GM18909 (cell line): ENCODE results near the gene CCDC134.
"Not testable (repeated sequence)": the region's sequence is repeated elsewhere in the genome, so short reads cannot be mapped to it uniquely, and the experiment has no call there.

Experiments used
- ATAC-seq: cut with Tn5 transposase; IDR thresholded peaks from one replicate; pipeline ENCODE4 v1.9.1; 2021; ENCODE audit warnings: mild to moderate bottlenecking; ENCODE audit not compliant: unreplicated experiment, poor library complexity

Gene CCDC134

GRCh38 chr22:41821471-41822316 lies 21.2 kb downstream of the CCDC134 start:
- ATAC-seq, result no peak

- ATAC-seq, result no peak
Measured at GRCh38 chr22:41822317-41823057, 22.0 kb downstream of the CCDC134 start.

GRCh38 chr22:41823797-41824196 lies 23.3 kb downstream of the CCDC134 start:
- ATAC-seq, result no peak

- ATAC-seq, result no peak
Measured at GRCh38 chr22:41825376-41825775, 24.9 kb downstream of the CCDC134 start.

DNA sequence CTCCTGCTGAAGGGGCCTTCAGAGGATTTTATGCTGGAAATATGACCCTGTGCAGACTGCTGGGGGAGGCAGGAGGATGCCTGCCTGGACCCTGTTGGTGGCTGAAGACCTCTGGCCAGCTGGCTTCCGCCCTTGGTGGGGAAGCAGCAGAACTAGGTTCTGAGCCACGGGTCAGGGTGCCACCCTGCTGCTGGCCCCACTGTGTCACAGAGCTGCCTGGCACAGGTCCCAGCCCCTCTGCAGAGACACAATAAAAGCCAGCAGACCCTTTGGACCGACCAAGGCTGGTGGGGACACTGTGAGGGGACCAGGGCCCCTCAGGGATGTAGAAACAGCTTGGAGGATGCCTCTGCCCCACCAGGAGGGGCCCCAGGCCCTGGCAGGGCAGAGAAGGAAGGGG lies 25.5 kb downstream of the CCDC134 start:
- ATAC-seq, result no peak

- ATAC-seq, result no peak
Measured at GRCh38 chr22:41826430-41827383, 26.2 kb downstream of the CCDC134 start.

- ATAC-seq, result no peak
Measured at GRCh38 chr22:41827671-41828070, 27.2 kb downstream of the CCDC134 start.

GRCh38 chr22:41828516-41828915 lies 28.0 kb downstream of the CCDC134 start:
- no peak for ATAC-seq

GRCh38 chr22:41830174-41830573 lies 29.7 kb downstream of the CCDC134 start:
- ATAC-seq, result no peak

GRCh38 chr22:41831383-41831782 lies 30.9 kb downstream of the CCDC134 start:
- ATAC-seq, result no peak

DNA sequence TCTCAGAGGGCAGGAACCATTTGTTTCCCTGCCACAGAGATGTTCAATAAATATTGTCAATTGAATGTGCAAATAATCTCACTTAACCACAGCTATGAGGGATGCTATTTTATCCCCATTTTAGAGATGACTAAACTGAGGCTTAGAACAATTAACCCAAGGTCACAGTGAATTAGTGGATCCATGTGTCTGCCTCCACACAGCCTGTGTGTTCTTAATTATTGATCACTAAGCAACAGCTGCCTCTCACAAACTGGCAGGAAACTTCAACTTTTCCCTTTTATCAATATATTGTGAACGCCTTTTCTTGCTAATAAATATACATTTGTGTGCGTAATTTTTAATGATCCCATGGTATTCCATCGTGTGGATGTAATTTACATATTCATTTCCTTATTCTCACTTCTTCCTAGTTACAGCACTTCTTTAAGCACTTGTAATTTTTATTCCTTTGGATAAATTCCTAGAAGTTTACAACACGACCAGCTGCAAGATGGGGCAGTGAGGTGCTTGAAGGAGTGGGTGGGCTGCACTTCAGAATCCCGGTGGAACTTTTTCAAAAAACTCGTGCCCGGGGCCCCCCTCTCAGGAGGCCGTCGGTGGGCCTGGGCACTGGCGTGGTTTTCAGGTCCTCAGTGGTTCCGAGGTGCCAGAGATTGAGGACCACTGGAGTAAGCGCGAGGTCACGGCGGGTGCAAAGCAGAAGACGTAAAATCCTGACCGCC lies 31.5 kb downstream of the CCDC134 start:
- peak; percentile 15 for ATAC-seq

GRCh38 chr22:41832553-41833368 lies 32.3 kb downstream of the CCDC134 start, which contains the start of gene SREBF2:
SREBF2 (plus strand) TSS chr22:41833105; CDS start chr22:41833271, 166 bp downstream.
- ATAC-seq, result peak; percentile 85

DNA sequence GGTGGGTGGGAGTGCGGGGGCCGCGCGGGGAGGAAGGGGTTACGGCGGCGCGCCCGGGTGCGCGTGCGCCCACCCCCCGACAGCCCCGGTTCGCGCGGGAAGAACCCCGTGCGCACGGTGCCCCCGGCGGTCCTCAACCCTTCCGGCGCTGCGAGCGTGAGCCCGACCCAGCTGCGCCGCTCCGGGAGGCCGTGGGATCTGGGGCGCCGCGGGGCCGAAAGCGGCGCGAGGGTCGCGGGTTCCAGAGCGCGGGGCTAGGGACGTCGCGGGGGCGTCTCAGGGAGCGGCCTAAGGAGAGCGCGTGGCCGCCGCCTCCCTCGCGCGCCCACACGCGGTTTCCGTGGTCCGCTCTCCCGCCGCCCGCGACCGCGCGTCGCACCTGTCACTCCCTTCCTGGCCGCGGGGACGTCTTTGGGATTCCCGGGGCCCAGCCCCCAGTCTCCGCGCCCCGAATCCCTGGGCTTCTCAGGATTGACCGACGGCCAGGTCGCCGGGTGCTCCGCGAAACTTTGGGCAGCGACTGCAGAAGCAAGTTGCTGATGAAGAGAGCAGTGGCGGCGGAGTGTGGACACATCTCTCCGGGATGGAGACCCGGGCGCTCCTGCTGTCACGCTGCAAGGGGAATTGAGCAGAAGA lies 33.0 kb downstream of the CCDC134 start:
- ATAC-seq, result peak; percentile 11

- ATAC-seq, result no peak
Measured at GRCh38 chr22:41834005-41834944, 33.8 kb downstream of the CCDC134 start.

- not testable (repeated sequence) for ATAC-seq
Measured at GRCh38 chr22:41835462-41835861, 35.0 kb downstream of the CCDC134 start.

DNA sequence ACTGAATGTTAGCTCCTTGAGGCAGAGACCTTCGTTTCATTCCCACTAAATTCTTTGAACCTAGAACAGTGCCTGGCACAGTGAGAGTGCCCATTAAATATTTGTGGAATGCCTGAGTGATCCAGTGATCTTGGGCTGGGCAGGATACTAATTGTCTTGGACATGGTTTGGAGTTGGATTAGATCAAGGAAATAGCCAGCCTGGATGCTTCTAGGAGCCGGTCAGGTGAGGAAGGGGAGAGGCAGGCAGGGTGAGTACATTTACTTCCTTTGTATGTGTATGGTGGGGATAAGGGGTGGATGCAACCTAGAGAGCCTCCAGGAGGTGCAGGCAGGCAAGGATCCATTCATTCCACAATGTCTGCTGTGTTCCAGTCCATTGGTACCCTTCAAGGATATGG lies 36.1 kb downstream of the CCDC134 start:
- ATAC-seq, result no peak

GRCh38 chr22:41838842-41839618 lies 38.6 kb downstream of the CCDC134 start:
- no peak for ATAC-seq
